H1 (cell line): ENCODE results near the gene ADCY1. TPM values are rescaled to one million over a fixed set of nuclear protein-coding genes. Genes with fewer than 3 reads are reported as not detected.
A peak's percentile ranks its signal among the peaks of the same experiment; 100 is the strongest.

Experiments used
- CTCF ChIA-PET: fragments of 300-600 bp; sonication (Branson Sonifier 250); formaldehyde crosslinking; loops from one replicate; lab custom pipeline; 2021; ENCODE audit not compliant: partially characterized antibody; lab: Charles Lee
- POLR2A ChIA-PET: fragments of 300-600 bp; sonication (Branson Sonifier 250); formaldehyde crosslinking; loops from one replicate; lab custom pipeline; 2021; ENCODE audit warnings: inconsistent platforms; ENCODE audit not compliant: partially characterized antibody; lab: Charles Lee
- DNase-seq, 2 experiments: peaks; one replicate each; pipeline versions ENCODE4 v3.0.0 to v3.0.0-alpha.2; 2010 to 2022; ENCODE audit warnings: low spot score in 2 of 2, low read depth in 1 of 2, mixed read lengths in 1 of 2
- FAIRE-seq: peaks from 2 replicates; lab custom pipeline; 2011; peaks lifted over from hg19 to GRCh38; lab: Jason Lieb, UNC
- H2AFZ ChIP-seq: 2 replicates; pipeline ENCODE4 v1.8.1; 2012; ENCODE audit warnings: low read length, inconsistent platforms
- H2AK5ac ChIP-seq: 2 replicates; pipeline ENCODE4 v1.6.1; 2013; ENCODE audit warnings: low read depth, low read length
- H2BK120ac ChIP-seq: replicated peaks from 2 replicates; pipeline ENCODE3; 2013; ENCODE audit warnings: low read depth, low read length, inconsistent platforms
- H2BK12ac ChIP-seq: 2 replicates; pipeline ENCODE4 v1.6.1; 2013; ENCODE audit warnings: low read depth, low read length
- H2BK15ac ChIP-seq: 2 replicates; pipeline ENCODE4 v1.6.1; 2013; ENCODE audit warnings: low read length
- H2BK20ac ChIP-seq: 2 replicates; pipeline ENCODE4 v1.6.1; 2013; ENCODE audit warnings: low read length
- H2BK5ac ChIP-seq: 2 replicates; pipeline ENCODE4 v1.6.1; 2013; ENCODE audit warnings: low read depth, low read length
- H3K14ac ChIP-seq: 2 replicates; pipeline ENCODE4 v1.6.1; 2013; ENCODE audit warnings: inconsistent platforms; ENCODE audit not compliant: insufficient read length
- H3K18ac ChIP-seq: 2 replicates; pipeline ENCODE4 v1.6.1; 2013; ENCODE audit warnings: low read length; ENCODE audit errors: extremely low read depth
- H3K23ac ChIP-seq: 2 replicates; pipeline ENCODE4 v1.6.1; 2013; ENCODE audit warnings: inconsistent platforms; ENCODE audit not compliant: insufficient read length
- H3K23me2 ChIP-seq: 2 replicates; pipeline ENCODE4 v1.6.1; 2013; ENCODE audit warnings: low read depth, low read length
- H3K27ac ChIP-seq: 2 replicates; pipeline ENCODE4 v1.6.1; 2011; ENCODE audit warnings: low read depth, low read length, inconsistent platforms
- H3K27me3 ChIP-seq, 4 experiments: replicated peaks in 1 of 4; 1 replicate in 1 of 4; 2 replicates in 3 of 4; pipeline versions ENCODE4 v1.6.1 to v1.8.1; 2011 to 2013; ENCODE audit warnings: low read length in 3 of 4, mild to moderate bottlenecking in 3 of 4, inconsistent platforms in 2 of 4, mixed read lengths in 2 of 4, moderate library complexity in 1 of 4; ENCODE audit not compliant: control insufficient read depth in 3 of 4, insufficient read depth in 3 of 4; ENCODE audit errors: extremely low read depth in 1 of 4
- H3K36me3 ChIP-seq, 4 experiments: 2 replicates each; pipeline versions ENCODE4 v1.6.1 to v1.8.1; 2011 to 2013; ENCODE audit warnings: mild to moderate bottlenecking in 4 of 4, low read length in 3 of 4, moderate library complexity in 2 of 4, control low read depth in 1 of 4, inconsistent platforms in 1 of 4; ENCODE audit not compliant: insufficient read depth in 4 of 4, control insufficient read depth in 2 of 4
- H3K4ac ChIP-seq: replicated peaks from 2 replicates; pipeline ENCODE3; 2013; ENCODE audit warnings: low read length, low read depth, mixed read lengths, inconsistent platforms; ENCODE audit not compliant: insufficient read length
- H3K4me1 ChIP-seq, 4 experiments: replicated peaks in 1 of 4; 1 replicate in 1 of 4; 2 replicates in 3 of 4; pipeline versions ENCODE4 v1.6.1 to v1.8.1; 2011 to 2013; ENCODE audit warnings: low read length in 3 of 4, inconsistent platforms in 2 of 4, mixed read lengths in 1 of 4; ENCODE audit not compliant: insufficient read depth in 4 of 4, control insufficient read depth in 3 of 4
- H3K4me2 ChIP-seq, 2 experiments: 2 replicates each; pipeline versions ENCODE4 v1.6.1 to v1.8.1; 2011 to 2013; ENCODE audit warnings: low read depth in 2 of 2, low read length in 2 of 2, control low read depth in 1 of 2, inconsistent platforms in 1 of 2, mild to moderate bottlenecking in 1 of 2; ENCODE audit not compliant: insufficient read depth in 1 of 2
- H3K4me3 ChIP-seq, 4 experiments: fragments of 200-600, 300-600 bp in 1 of 4; sonication (generic), shearing (Covaris generic), sonication (Bioruptor Twin) in 1 of 4; 2 replicates each; pipeline versions ENCODE4 v1.5.1 to v1.8.1; 2011 to 2016; ENCODE audit warnings: low read length in 4 of 4, low read depth in 3 of 4, control low read depth in 2 of 4, inconsistent platforms in 2 of 4, mild to moderate bottlenecking in 2 of 4, mixed read lengths in 1 of 4, moderate library complexity in 1 of 4; ENCODE audit not compliant: insufficient read depth in 2 of 4; ENCODE audit errors: extremely low read depth in 1 of 4
- H3K56ac ChIP-seq: replicated peaks from 2 replicates; pipeline ENCODE3; 2013; ENCODE audit warnings: low read depth, mild to moderate bottlenecking, mixed read lengths, low read length, inconsistent platforms; ENCODE audit not compliant: insufficient read length
- H3K79me1 ChIP-seq: 2 replicates; pipeline ENCODE4 v1.6.1; 2013; ENCODE audit warnings: low read depth, low read length, control low read depth
- H3K79me2 ChIP-seq, 2 experiments: 2 replicates each; pipeline versions ENCODE4 v1.6.1 to v1.8.1; 2012 to 2013; ENCODE audit warnings: low read length in 2 of 2, mild to moderate bottlenecking in 2 of 2, inconsistent platforms in 1 of 2; ENCODE audit not compliant: insufficient read depth in 2 of 2, control insufficient read depth in 1 of 2
- H3K9ac ChIP-seq, 4 experiments: replicated peaks in 1 of 4; 1 replicate in 1 of 4; 2 replicates in 3 of 4; pipeline versions ENCODE4 v1.6.1 to v1.8.1; 2011 to 2013; ENCODE audit warnings: low read depth in 3 of 4, low read length in 3 of 4, control low read depth in 2 of 4, mild to moderate bottlenecking in 2 of 4, moderate library complexity in 2 of 4, inconsistent platforms in 1 of 4; ENCODE audit errors: extremely low read depth in 1 of 4
- H3K9me3 ChIP-seq, 2 experiments: 2 replicates each; pipeline versions ENCODE4 v1.6.1 to v1.8.1; 2012 to 2013; ENCODE audit warnings: mild to moderate bottlenecking in 2 of 2, moderate library complexity in 2 of 2, control low read depth in 1 of 2, inconsistent platforms in 1 of 2, low read depth in 1 of 2, low read length in 1 of 2, mixed read lengths in 1 of 2; ENCODE audit not compliant: insufficient read depth in 2 of 2
- H4K20me1 ChIP-seq, 2 experiments: replicated peaks in 1 of 2; 2 replicates each; pipeline versions ENCODE3 to v1.8.1; 2011 to 2013; ENCODE audit warnings: inconsistent platforms in 2 of 2, low read length in 2 of 2, mild to moderate bottlenecking in 1 of 2; ENCODE audit not compliant: insufficient read depth in 2 of 2, control insufficient read depth in 1 of 2
- H4K5ac ChIP-seq: 2 replicates; pipeline ENCODE4 v1.6.1; 2013; ENCODE audit warnings: low read length, low read depth, mixed read lengths, inconsistent platforms; ENCODE audit not compliant: insufficient read length
- H4K8ac ChIP-seq: 2 replicates; pipeline ENCODE4 v1.8.0; 2013; ENCODE audit warnings: mild to moderate bottlenecking, moderate library complexity, low read length, inconsistent platforms; ENCODE audit not compliant: insufficient read depth; ENCODE audit errors: extremely low read depth
- H4K91ac ChIP-seq: replicated peaks from 2 replicates; pipeline ENCODE3; 2013; ENCODE audit warnings: low read length, mixed read lengths, inconsistent platforms; ENCODE audit not compliant: insufficient read length
- BACH1 ChIP-seq: IDR thresholded peaks from 2 replicates; pipeline ENCODE4 v1.6.1; 2012; ENCODE audit warnings: low read length, improper control_type of control experiment
- CBX8 ChIP-seq: fragments of 300-800, 300-1000 bp; sonication (generic); IDR thresholded peaks from 2 replicates; pipeline ENCODE4 v1.7.1; 2016; ENCODE audit warnings: low read depth, low read length, borderline replicate concordance
- CREB1 ChIP-seq: IDR thresholded peaks from 2 replicates; pipeline ENCODE4 v1.6.1; 2012; ENCODE audit warnings: inconsistent platforms
- EP300 ChIP-seq, 2 experiments: IDR thresholded peaks; 1 replicate in 1 of 2; 2 replicates in 1 of 2; pipeline ENCODE4 v1.6.1; 2011 to 2012; ENCODE audit warnings: low read depth in 2 of 2, low read length in 2 of 2, mild to moderate bottlenecking in 2 of 2, borderline replicate concordance in 1 of 2, inconsistent platforms in 1 of 2, moderate library complexity in 1 of 2
- FOSL1 ChIP-seq: IDR thresholded peaks from 2 replicates; pipeline ENCODE4 v1.6.1; 2011; ENCODE audit warnings: mild to moderate bottlenecking, low read depth, low read length, moderate library complexity; ENCODE audit not compliant: insufficient read depth
- GTF2F1 ChIP-seq: IDR thresholded peaks from 2 replicates; pipeline ENCODE4 v1.6.1; 2012; ENCODE audit warnings: low read depth, low read length, improper control_type of control experiment, borderline replicate concordance
- NANOG ChIP-seq: IDR thresholded peaks from 2 replicates; pipeline ENCODE4 v1.6.1; 2011; ENCODE audit warnings: low read length, low read depth, mild to moderate bottlenecking, inconsistent platforms; ENCODE audit not compliant: insufficient read depth, poor library complexity, severe bottlenecking
- PHF8 ChIP-seq: fragments of 200-600 bp; sonication (generic); conservative IDR thresholded peaks from 2 replicates; pipeline ENCODE4 v1.7.1; 2012; ENCODE audit warnings: low read depth, mild to moderate bottlenecking, inconsistent platforms, low read length, moderate library complexity
- RFX5 ChIP-seq: IDR thresholded peaks from 2 replicates; pipeline ENCODE4 v1.6.1; 2011; ENCODE audit warnings: low read depth, low read length, improper control_type of control experiment, borderline replicate concordance
- RNF2 ChIP-seq: fragments of 200-900, 300-1000 bp; sonication (generic); IDR thresholded peaks from 2 replicates; pipeline ENCODE4 v1.7.1; 2016; ENCODE audit warnings: borderline replicate concordance, low read depth, mild to moderate bottlenecking, antibody characterized with exemption, low read length; ENCODE audit not compliant: poor library complexity, severe bottlenecking; ENCODE audit errors: missing control alignments
- RXRA ChIP-seq: IDR thresholded peaks from 2 replicates; pipeline ENCODE4 v1.6.1; 2011; ENCODE audit warnings: low read depth, mild to moderate bottlenecking, low read length, moderate library complexity; ENCODE audit not compliant: insufficient read depth
- SIN3A ChIP-seq, 2 experiments: IDR thresholded peaks in 1 of 2; conservative IDR thresholded peaks in 1 of 2; 2 replicates each; pipeline ENCODE4 v1.6.1; 2011 to 2012; ENCODE audit warnings: low read length in 2 of 2, improper control_type of control experiment in 1 of 2, low read depth in 1 of 2, mild to moderate bottlenecking in 1 of 2
- SRF ChIP-seq: IDR thresholded peaks from 2 replicates; pipeline ENCODE4 v1.6.1; 2011; ENCODE audit warnings: mild to moderate bottlenecking, low read depth, low read length, moderate library complexity
- WGBS, 2 experiments: shearing (Covaris generic) in 1 of 2; methylation state at CpG; one replicate each; pipeline versions ENCODE4 v1.1.6 to v1.1.7; 2013 to 2015; ENCODE audit warnings: low lambda C conversion rate in 2 of 2, mixed read lengths in 2 of 2, inconsistent platforms in 1 of 2, low coverage in 1 of 2, missing lambda C conversion rate in 1 of 2; ENCODE audit not compliant: insufficient replicate concordance in 2 of 2, insufficient coverage in 1 of 2, insufficient read length in 1 of 2; ENCODE audit errors: extremely low coverage in 1 of 2, missing lambda C conversion rate in 1 of 2; 5-methylcytosine and 5-hydroxymethylcytosine counted together
- polyA plus RNA-seq, 7 experiments: library from polyadenylated mRNA; depleted of rRNA in 3 of 7; stranded (reverse) in 5 of 7; unstranded in 2 of 7; fragments of >200 nt in 5 of 7; fragments of 200-250 nt in 2 of 7; gene quantifications; 1 replicate in 5 of 7; 2 replicates in 1 of 7; 4 replicates in 1 of 7; pipeline versions ENCODE4 v1.2.1 to v1.2.3, GENCODE V29; 2011 to 2013; ENCODE audit warnings: missing spikeins in 2 of 7, mixed read lengths in 2 of 7
- total RNA-seq: library from RNA; stranded (reverse); fragmentation: NEBNext Ultra II Directional; extraction: Animal tissue kit (Norgen Biotek cat#: 25700); gene quantifications from 2 replicates; pipeline ENCODE4 v1.2.1, GENCODE V29; 2021

The ADCY1 gene
- total and polyA plus RNA-seq, 2 of the 8 experiments (the other 6 are each of a cell fraction or from before 2014, with no cell fraction given): 7.9 to 26.9 TPM

DNA sequence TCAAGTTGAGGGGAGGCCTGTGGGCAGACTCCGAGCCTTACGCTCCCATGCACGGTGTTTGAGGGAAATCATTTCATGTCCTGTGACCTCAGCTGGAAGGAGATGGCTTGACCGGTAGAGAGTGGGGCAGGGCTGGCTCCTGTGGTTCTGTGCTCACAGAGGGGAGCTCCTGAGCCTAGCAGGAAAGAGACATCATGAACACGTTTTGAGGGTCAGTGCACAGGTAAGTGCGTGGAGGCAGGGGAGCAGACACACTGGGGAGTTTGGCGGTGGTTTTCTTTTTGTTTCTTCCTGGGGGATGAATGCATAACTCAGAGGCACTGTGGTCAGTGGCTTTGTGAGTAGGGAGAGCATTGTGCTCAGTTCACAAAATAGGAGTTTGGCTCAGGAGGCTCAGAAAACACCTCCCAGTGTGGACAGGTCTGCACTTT, 22.5 kb downstream of the ADCY1 start:
- no peak overlapping the region for H2AFZ ChIP-seq
- H3K4me1 ChIP-seq: peaks cover 0 to 9% (median 1%) of the 10 kb centered on the region in 4 experiments; a peak in 3 of 7 replicates
- H3K36me3 ChIP-seq: no peaks in the 10 kb centered on the region; a peak in 2 of 8 replicates
- no peak overlapping the region for H2BK12ac ChIP-seq
- no peak overlapping the region for H2BK15ac ChIP-seq
- H3K23ac ChIP-seq: no peak overlapping the region
- H3K56ac ChIP-seq: no peak overlapping the region
- H2BK20ac ChIP-seq: no peak overlapping the region
- no peaks in the 10 kb centered on the region for H3K9me3 ChIP-seq
- no peak overlapping the region for H3K18ac ChIP-seq
- H2AK5ac ChIP-seq: no peak overlapping the region
- H4K20me1 ChIP-seq: peaks cover 0 to 4% of the 10 kb centered on the region in 2 experiments
- H3K23me2 ChIP-seq: peaks cover 3% of the 10 kb centered on the region; the same call in 1 of the 2 replicates
- POLR2A ChIA-PET: no interaction called here
- H3K4ac ChIP-seq: no peak overlapping the region
- FAIRE-seq: no peak
- no peaks in the 10 kb centered on the region; the same call in 1 of the 2 replicates for H3K79me1 ChIP-seq
- no peak overlapping the region for H4K91ac ChIP-seq
- 0 out of 2 replicates have a peak overlapping the region, but pooled peaks have one; percentile 44 for H2BK5ac ChIP-seq
- no peak overlapping the region for H3K4me3 ChIP-seq
- no peak overlapping the region for H2BK120ac ChIP-seq
- 85% methylated on average over 7 of the region's 7 CpGs; no CpG with 5 or more reads in 1 of the 2 experiments for WGBS, 2 experiments
- H3K79me2 ChIP-seq: no peaks in the 10 kb centered on the region
- H3K9ac ChIP-seq: no peak overlapping the region
- DNase-seq: no peak
- CTCF ChIA-PET: interaction anchor here (0.7 to 0.8 kb wide), 2 partner anchors 21 to 159 kb away, joined by 3 read pairs; no protein-coding TSS in a partner anchor
- no peak overlapping the region for H4K8ac ChIP-seq
- H3K27ac ChIP-seq: no peak overlapping the region
- no peak overlapping the region for H4K5ac ChIP-seq
- no peaks in the 10 kb centered on the region for H3K27me3 ChIP-seq
- H3K4me2 ChIP-seq: no peak overlapping the region
- H3K14ac ChIP-seq: no peak overlapping the region
- no peak for TF ChIP-seq SRF
- TF ChIP-seq SIN3A (conservative IDR thresholded peaks at IDR 0.05 in 1 of 2, IDR thresholded peaks at IDR 0.05 in 1 of 2; ENCODE audit: low read depth in 1 of 2, low read length in 2 of 2): no peak
- no peak for TF ChIP-seq CBX8
- TF ChIP-seq BACH1: no peak
- no peak for TF ChIP-seq EP300 (IDR thresholded peaks at IDR 0.05; ENCODE audit: borderline replicate concordance in 1 of 2, low read depth in 2 of 2, low read length in 2 of 2)
- TF ChIP-seq RNF2: no peak
- no peak for TF ChIP-seq CREB1
- TF ChIP-seq FOSL1: no peak
- no peak for TF ChIP-seq PHF8
- no peak for TF ChIP-seq RFX5
- TF ChIP-seq RXRA: no peak
- no peak for TF ChIP-seq NANOG
- TF ChIP-seq GTF2F1: no peak
